GM23338 (cell line): Measurements from ENCODE around the gene FBXO30. TPM values are rescaled to one million over a fixed set of nuclear protein-coding genes. Genes with fewer than 3 reads are reported as not detected.

Experiments used
- ATAC-seq: fragments of 200-7000 bp; cut with Tn5 transposase; 3 replicates; pipeline ENCODE4 v1.9.1; 2020
- DNase-seq: peaks from one replicate; pipeline ENCODE4 v3.0.0-alpha.2; 2015; ENCODE audit warnings: low spot score
- H2AFZ ChIP-seq: fragments of 200-600 bp; sonication (generic); 2 replicates; pipeline ENCODE4 v1.8.0; 2016; ENCODE audit warnings: antibody characterized with exemption, mild to moderate bottlenecking, moderate library complexity
- H3F3A ChIP-seq: fragments of 200-600 bp; sonication (generic); replicated peaks from 2 replicates; pipeline ENCODE4 v1.8.0; 2017; ENCODE audit warnings: antibody characterized with exemption, mixed run types, low read depth
- H3K27ac ChIP-seq: fragments of 200-600 bp; sonication (generic); 2 replicates; pipeline ENCODE4 v1.6.1; 2016; ENCODE audit warnings: low read depth
- H3K27me3 ChIP-seq: fragments of 200-600 bp; sonication (generic); 2 replicates; pipeline ENCODE4 v1.8.0; 2016; ENCODE audit warnings: mild to moderate bottlenecking, mixed run types, moderate library complexity; ENCODE audit not compliant: insufficient read depth
- H3K36me3 ChIP-seq: fragments of 200-600 bp; sonication (generic); 2 replicates; pipeline ENCODE4 v1.8.0; 2016; ENCODE audit warnings: mild to moderate bottlenecking; ENCODE audit not compliant: insufficient read depth
- H3K4me1 ChIP-seq: fragments of 200-600 bp; sonication (generic); 2 replicates; pipeline ENCODE4 v1.8.0; 2016; ENCODE audit warnings: mild to moderate bottlenecking, moderate library complexity; ENCODE audit not compliant: insufficient read depth
- H3K4me2 ChIP-seq: fragments of 200-600 bp; sonication (generic); 2 replicates; pipeline ENCODE4 v1.7.1; 2017; ENCODE audit warnings: mixed run types
- H3K4me3 ChIP-seq: fragments of 200-600 bp; sonication (generic); 2 replicates; pipeline ENCODE4 v1.6.1; 2016; ENCODE audit warnings: mixed run types
- H3K79me2 ChIP-seq: fragments of 200-600 bp; sonication (generic); replicated peaks from 2 replicates; pipeline ENCODE4 v1.8.0; 2017; ENCODE audit warnings: mild to moderate bottlenecking; ENCODE audit not compliant: insufficient read depth
- H3K9me2 ChIP-seq: fragments of 200-600 bp; sonication (generic); 2 replicates; pipeline ENCODE4 v1.8.0; 2017; ENCODE audit not compliant: insufficient read depth
- H4K20me1 ChIP-seq: fragments of 200-600 bp; sonication (generic); replicated peaks from 2 replicates; pipeline ENCODE4 v1.8.0; 2017; ENCODE audit warnings: mild to moderate bottlenecking; ENCODE audit not compliant: insufficient read depth
- H3K27ac Mint-ChIP-seq: 2 replicates; pipeline ENCODE4 v1.8.0; 2020; ENCODE audit warnings: inconsistent platforms, mild to moderate bottlenecking, moderate library complexity, mixed read lengths
- H3K27me3 Mint-ChIP-seq: 3 replicates; pipeline ENCODE4 v1.8.0; 2022; ENCODE audit warnings: low read depth, mild to moderate bottlenecking, moderate library complexity, mixed read lengths, inconsistent platforms; ENCODE audit not compliant: insufficient read depth, poor library complexity
- H3K36me3 Mint-ChIP-seq: 3 replicates; pipeline ENCODE4 v1.8.0; 2021; ENCODE audit warnings: low read depth, mild to moderate bottlenecking, inconsistent platforms, moderate library complexity, mixed read lengths
- H3K4me1 Mint-ChIP-seq: 3 replicates; pipeline ENCODE4 v1.8.0; 2020; ENCODE audit warnings: mild to moderate bottlenecking, inconsistent platforms, mixed read lengths
- H3K4me3 Mint-ChIP-seq: 3 replicates; pipeline ENCODE4 v1.8.0; 2021; ENCODE audit warnings: moderate library complexity, mild to moderate bottlenecking, inconsistent platforms, mixed read lengths
- H3K9me3 Mint-ChIP-seq: 3 replicates; pipeline ENCODE4 v1.8.0; 2020; ENCODE audit warnings: moderate library complexity, mild to moderate bottlenecking, inconsistent platforms, mixed read lengths
- CREB1 ChIP-seq: fragments of 250-450 bp; sonication (Bioruptor Pico); IDR thresholded peaks from 2 replicates; pipeline ENCODE4 v1.5.0; 2020; ENCODE audit warnings: low read depth, mild to moderate bottlenecking, moderate library complexity
- CTCF ChIP-seq, 2 experiments: fragments of 200-600 bp in 1 of 2; sonication (generic) in 1 of 2; conservative IDR thresholded peaks; 2 replicates each; pipeline versions ENCODE4 v1.5.1 to v1.6.1; 2016 to 2017; ENCODE audit warnings: antibody characterized with exemption in 2 of 2, low read depth in 2 of 2, mild to moderate bottlenecking in 2 of 2, moderate library complexity in 1 of 2
- ETS1 ChIP-seq: IDR thresholded peaks from 2 replicates; pipeline ENCODE4 v1.6.1; 2016; ENCODE audit warnings: antibody characterized with exemption
- EZH2phosphoT487 ChIP-seq: fragments of 200-600 bp; sonication (generic); IDR thresholded peaks from one replicate; pipeline ENCODE4 v1.8.1; 2018; ENCODE audit warnings: antibody characterized with exemption; ENCODE audit not compliant: unreplicated experiment
- JUNB ChIP-seq: IDR thresholded peaks from one replicate; pipeline ENCODE4 v1.6.1; 2016; ENCODE audit warnings: antibody characterized with exemption; ENCODE audit not compliant: unreplicated experiment
- NANOG ChIP-seq: IDR thresholded peaks from 2 replicates; pipeline ENCODE4 v1.6.1; 2016; ENCODE audit warnings: antibody characterized with exemption, borderline replicate concordance
- POLR2AphosphoS5 ChIP-seq: IDR thresholded peaks from 2 replicates; pipeline ENCODE4 v1.6.1; 2016; ENCODE audit warnings: antibody characterized with exemption, low read depth
- REST ChIP-seq: IDR thresholded peaks from one replicate; pipeline ENCODE4 v1.6.1; 2018; ENCODE audit warnings: antibody characterized with exemption; ENCODE audit not compliant: unreplicated experiment
- STAT1 ChIP-seq: IDR thresholded peaks from one replicate; pipeline ENCODE4 v1.6.1; 2016; ENCODE audit warnings: antibody characterized with exemption; ENCODE audit not compliant: unreplicated experiment
- ZNF114 ChIP-seq: fragments of 250-450 bp; sonication (Bioruptor Pico); IDR thresholded peaks from 2 replicates; pipeline ENCODE4 v1.5.0; 2020; ENCODE audit warnings: mild to moderate bottlenecking, moderate library complexity
- polyA plus RNA-seq: library from polyadenylated mRNA; unstranded; fragments of >200 nt; fragmentation: Nextera tagmentation; extraction: Ambion mirVana; gene quantifications from 2 replicates; pipeline ENCODE4 v1.2.1, GENCODE V29; 2016
- total RNA-seq: library from RNA; depleted of rRNA; stranded (reverse); fragments of >200 nt; shearing (Covaris generic); gene quantifications from 2 replicates; pipeline ENCODE4 v1.2.3, GENCODE V29; 2014

FBXO30 gene
- total and polyA plus RNA-seq, 2 experiments from 2014 or later = 6.5 to 21.3 TPM

GRCh38 chr6:145844933-145845540 lies 30.4 kb upstream of the FBXO30 start:
- H3K36me3 ChIP-seq = no peaks in the 10 kb centered on the region

GRCh38 chr6:145842693-145843546 lies 28.3 kb upstream of the FBXO30 start:
- H3K4me3 Mint-ChIP-seq = no peak overlapping the region

More at GRCh38 chr6:145844933-145845540, 30.4 kb upstream of the FBXO30 start:
- Histone ChIP-seq H3K27me3 (no peaks in the 10 kb centered on the region), H3K4me1 (no peaks in the 10 kb centered on the region), H3K4me3 (no peak overlapping the region), H3K9me2 (no peaks in the 10 kb centered on the region), H3K27ac (no peak overlapping the region), H2AFZ (no peak overlapping the region), H4K20me1 (no peaks in the 10 kb centered on the region), H3K79me2 (no peaks in the 10 kb centered on the region), H3K4me2 (no peak overlapping the region), H3F3A (no peaks in the 10 kb centered on the region)
- no peaks in the 10 kb centered on the region for H3K27me3 Mint-ChIP-seq
- ATAC-seq = no peak
- TF ChIP-seq NANOG (no peak), ZNF114 (CRISPR knock-in tag) (no peak), REST (no peak)
- no peaks in the 10 kb centered on the region for H3K36me3 Mint-ChIP-seq
- no peaks in the 10 kb centered on the region for H3K4me1 Mint-ChIP-seq
- H3K27ac Mint-ChIP-seq = no peak overlapping the region
- H3K4me3 Mint-ChIP-seq = no peak overlapping the region
- H3K9me3 Mint-ChIP-seq = no peaks in the 10 kb centered on the region
- DNase-seq = no peak

GRCh38 chr6:145841668-145842067 lies 27.1 kb upstream of the FBXO30 start:
- Histone ChIP-seq H3F3A (no peaks in the 10 kb centered on the region), H3K9me2 (no peaks in the 10 kb centered on the region), H3K79me2 (no peaks in the 10 kb centered on the region), H4K20me1 (no peaks in the 10 kb centered on the region), H3K4me3 (no peak overlapping the region), H3K4me1 (no peaks in the 10 kb centered on the region), H3K4me2 (no peak overlapping the region), H2AFZ (no peak overlapping the region), H3K36me3 (no peaks in the 10 kb centered on the region), H3K27me3 (no peaks in the 10 kb centered on the region), H3K27ac (no peak overlapping the region)
- Mint-ChIP-seq H3K4me1 (peaks cover 3% of the 10 kb centered on the region; the same call in 2 of the 3 replicates), H3K9me3 (no peaks in the 10 kb centered on the region), H3K27ac (no peak overlapping the region; the same call in 1 of the 2 replicates), H3K27me3 (no peaks in the 10 kb centered on the region), H3K36me3 (no peaks in the 10 kb centered on the region), H3K4me3 (no peak overlapping the region)
- DNase-seq = no peak
- ATAC-seq = no peak
- no peak for TF ChIP-seq ETS1
- no peak for TF ChIP-seq JUNB
- no peak for TF ChIP-seq POLR2AphosphoS5
- TF ChIP-seq ZNF114 (CRISPR knock-in tag) = no peak
- no peak for TF ChIP-seq EZH2phosphoT487
- no peak for TF ChIP-seq STAT1
- TF ChIP-seq CTCF (conservative IDR thresholded peaks at IDR 0.05; ENCODE audit: low read depth in 2 of 2) = no peak
- no peak for TF ChIP-seq NANOG

More at GRCh38 chr6:145842693-145843546, 28.3 kb upstream of the FBXO30 start:
- Mint-ChIP-seq H3K27me3 (no peaks in the 10 kb centered on the region), H3K9me3 (no peaks in the 10 kb centered on the region), H3K27ac (no peak overlapping the region), H3K36me3 (no peaks in the 10 kb centered on the region), H3K4me1 (no peaks in the 10 kb centered on the region; the same call in 2 of the 3 replicates)
- TF ChIP-seq CREB1 (CRISPR knock-in tag) (no peak), EZH2phosphoT487 (no peak)
- H3K79me2 ChIP-seq = no peaks in the 10 kb centered on the region
- DNase-seq (no peak), ATAC-seq (no peak)
- H4K20me1 ChIP-seq = no peaks in the 10 kb centered on the region
- H3K9me2 ChIP-seq = no peaks in the 10 kb centered on the region
- no peak overlapping the region for H3K27ac ChIP-seq
- no peaks in the 10 kb centered on the region for H3F3A ChIP-seq
- no peaks in the 10 kb centered on the region for H3K27me3 ChIP-seq
- H3K4me2 ChIP-seq = no peak overlapping the region
- no peak overlapping the region for H3K4me3 ChIP-seq
- no peaks in the 10 kb centered on the region for H3K4me1 ChIP-seq
- H3K36me3 ChIP-seq = no peaks in the 10 kb centered on the region
- no peak overlapping the region for H2AFZ ChIP-seq
